ENCODE measurements around the gene SMIM45.

Gene SMIM45

GRCh38 chr22:41913842-41914534 lies 38.0 kb upstream of the SMIM45 start:
- BruUV-seq (replicated peaks) = no TSS peak
- CTCF ChIA-PET = interaction anchor here (0.5 to 0.7 kb wide), 2 partner anchors 140 to 216 kb away, joined by 3 read pairs; no protein-coding TSS in a partner anchor
- no peaks in the 10 kb centered on the region for H3K36me3 Mint-ChIP-seq (ENCODE audit: insufficient read depth, unreplicated experiment)

GRCh38 chr22:41914611-41915034 lies 37.3 kb upstream of the SMIM45 start:
- CTCF ChIA-PET = no interaction called here
- H3K27ac Mint-ChIP-seq (ENCODE audit: low read depth, unreplicated experiment) = no peak overlapping the region
- intact Hi-C loops (cut with micrococcal nuclease) = no loop called here
- TF ChIP-seq CTCF (IDR thresholded peaks at IDR 0.05; ENCODE audit: unreplicated experiment) = no peak
- no peaks in the 10 kb centered on the region for H3K9me3 Mint-ChIP-seq (ENCODE audit: unreplicated experiment)
- H3K4me1 Mint-ChIP-seq (ENCODE audit: insufficient read depth, unreplicated experiment) = no peaks in the 10 kb centered on the region
- H3K4me3 Mint-ChIP-seq (ENCODE audit: unreplicated experiment) = no peak overlapping the region
- POLR2A ChIA-PET = interaction anchor here (0.6 kb wide), 1 partner anchor 531 kb away, joined by 3 read pairs; no protein-coding TSS in a partner anchor
- H3K36me3 Mint-ChIP-seq (ENCODE audit: insufficient read depth, unreplicated experiment) = no peaks in the 10 kb centered on the region
- H3K27me3 Mint-ChIP-seq (ENCODE audit: insufficient read depth, unreplicated experiment) = peaks cover 45% of the 10 kb centered on the region
- no peak for DNase-seq (ENCODE audit: unreplicated experiment)
- no TSS peak for BruUV-seq (replicated peaks)

More at GRCh38 chr22:41913842-41914534, 38.0 kb upstream of the SMIM45 start:
- POLR2A ChIA-PET = interaction anchor here (0.6 kb wide), 1 partner anchor 532 kb away, joined by 3 read pairs; no protein-coding TSS in a partner anchor
- Mint-ChIP-seq H3K4me3 (ENCODE audit: unreplicated experiment) (peak overlapping the region; percentile 19), H3K27me3 (ENCODE audit: insufficient read depth, unreplicated experiment) (peaks cover 45% of the 10 kb centered on the region), H3K4me1 (ENCODE audit: insufficient read depth, unreplicated experiment) (no peaks in the 10 kb centered on the region), H3K9me3 (ENCODE audit: unreplicated experiment) (no peaks in the 10 kb centered on the region), H3K27ac (ENCODE audit: low read depth, unreplicated experiment) (no peak overlapping the region)
- TF ChIP-seq CTCF (IDR thresholded peaks at IDR 0.05; ENCODE audit: unreplicated experiment) = no peak
- DNase-seq (ENCODE audit: unreplicated experiment) = no peak
- intact Hi-C loops (cut with micrococcal nuclease) = no loop called here

- no peaks in the 10 kb centered on the region for H3K9me3 Mint-ChIP-seq (ENCODE audit: unreplicated experiment)
- BruUV-seq (replicated peaks) = no TSS peak
- intact Hi-C loops (cut with micrococcal nuclease) = no loop called here
- H3K4me1 Mint-ChIP-seq (ENCODE audit: insufficient read depth, unreplicated experiment) = no peaks in the 10 kb centered on the region
- CTCF ChIA-PET = no interaction called here
- H3K4me3 Mint-ChIP-seq (ENCODE audit: unreplicated experiment) = peak within 1 kb of the TSS; percentile 19
- H3K27ac Mint-ChIP-seq (ENCODE audit: low read depth, unreplicated experiment) = no peak within 1 kb of the TSS
- no peak for TF ChIP-seq CTCF (IDR thresholded peaks at IDR 0.05; ENCODE audit: unreplicated experiment)
- peaks cover 45% of the 10 kb centered on the region for H3K27me3 Mint-ChIP-seq (ENCODE audit: insufficient read depth, unreplicated experiment)
- POLR2A ChIA-PET = no interaction called here
- no peak for DNase-seq (ENCODE audit: unreplicated experiment)
- H3K36me3 Mint-ChIP-seq (ENCODE audit: insufficient read depth, unreplicated experiment) = no peaks in the 10 kb centered on the region
Measured at GRCh38 chr22:41915035-41915785, 36.7 kb upstream of the SMIM45 start, which contains the start of gene SHISA8. SHISA8 (minus strand) TSS chr22:41915074; CDS start chr22:41914667, 407 bp downstream.

- intact Hi-C loops (cut with micrococcal nuclease) = no loop called here
- Mint-ChIP-seq H3K36me3 (ENCODE audit: insufficient read depth, unreplicated experiment) (no peaks in the 10 kb centered on the region), H3K4me3 (ENCODE audit: unreplicated experiment) (no peak overlapping the region), H3K27ac (ENCODE audit: low read depth, unreplicated experiment) (no peak overlapping the region), H3K27me3 (ENCODE audit: insufficient read depth, unreplicated experiment) (peaks cover 44% of the 10 kb centered on the region), H3K4me1 (ENCODE audit: insufficient read depth, unreplicated experiment) (no peaks in the 10 kb centered on the region), H3K9me3 (ENCODE audit: unreplicated experiment) (no peaks in the 10 kb centered on the region)
- ChIA-PET POLR2A (no interaction called here), CTCF (interaction anchor here (0.6 to 0.7 kb wide), 2 partner anchors 218 to 580 kb away, joined by 3 read pairs; no protein-coding TSS in a partner anchor)
- no peak for TF ChIP-seq CTCF (IDR thresholded peaks at IDR 0.05; ENCODE audit: unreplicated experiment)
- no TSS peak for BruUV-seq (replicated peaks)
- DNase-seq (ENCODE audit: unreplicated experiment) = no peak
Measured at GRCh38 chr22:41915786-41916493, 36.0 kb upstream of the SMIM45 start.
